ENCODE measurements around the gene APOO.
"Not testable (repeated sequence)": the region's sequence is repeated elsewhere in the genome, so short reads cannot be mapped to it uniquely, and the experiment has no call there.

The APOO gene

GRCh38 chrX:23902419-23902818 lies 5.3 kb downstream of the APOO start:
- no peak for TF ChIP-seq CTCF (IDR thresholded peaks at IDR 0.05; ENCODE audit: extremely low read depth, missing control alignments)
- DNase-seq (ENCODE audit: low spot score), result no peak

- DNase-seq (ENCODE audit: low spot score), result peak; percentile 39
- TF ChIP-seq CTCF (IDR thresholded peaks at IDR 0.05; ENCODE audit: extremely low read depth, missing control alignments), result peak; percentile 30
Measured at GRCh38 chrX:23901805-23902204, 5.9 kb downstream of the APOO start.

GRCh38 chrX:23901060-23901459 lies 6.7 kb downstream of the APOO start:
- no peak for DNase-seq (ENCODE audit: low spot score)
- no peak for TF ChIP-seq CTCF (IDR thresholded peaks at IDR 0.05; ENCODE audit: extremely low read depth, missing control alignments)

GRCh38 chrX:23900220-23900797 lies 7.4 kb downstream of the APOO start:
- no peak for TF ChIP-seq CTCF (IDR thresholded peaks at IDR 0.05; ENCODE audit: extremely low read depth, missing control alignments)
- no peak for DNase-seq (ENCODE audit: low spot score)

GRCh38 chrX:23898412-23898959 lies 9.3 kb downstream of the APOO start:
- DNase-seq (ENCODE audit: low spot score), result no peak
- no peak for TF ChIP-seq CTCF (IDR thresholded peaks at IDR 0.05; ENCODE audit: extremely low read depth, missing control alignments)

GRCh38 chrX:23896981-23897380 lies 10.8 kb downstream of the APOO start:
- no peak for DNase-seq (ENCODE audit: low spot score)

GRCh38 chrX:23896539-23896938 lies 11.2 kb downstream of the APOO start:
- DNase-seq (ENCODE audit: low spot score), result not testable (repeated sequence)

More at GRCh38 chrX:23896981-23897380, 10.8 kb downstream of the APOO start:
- TF ChIP-seq CTCF (IDR thresholded peaks at IDR 0.05; ENCODE audit: extremely low read depth, missing control alignments), result no peak

GRCh38 chrX:23894993-23895392 lies 12.7 kb downstream of the APOO start:
- DNase-seq (ENCODE audit: low spot score), result not testable (repeated sequence)
